ENCODE data around the gene PSMC5.
A peak's percentile ranks its signal among the peaks of the same experiment; 100 is the strongest.
"Not testable (repeated sequence)": the region's sequence is repeated elsewhere in the genome, so short reads cannot be mapped to it uniquely, and the experiment has no call there.

The PSMC5 gene

DNA sequence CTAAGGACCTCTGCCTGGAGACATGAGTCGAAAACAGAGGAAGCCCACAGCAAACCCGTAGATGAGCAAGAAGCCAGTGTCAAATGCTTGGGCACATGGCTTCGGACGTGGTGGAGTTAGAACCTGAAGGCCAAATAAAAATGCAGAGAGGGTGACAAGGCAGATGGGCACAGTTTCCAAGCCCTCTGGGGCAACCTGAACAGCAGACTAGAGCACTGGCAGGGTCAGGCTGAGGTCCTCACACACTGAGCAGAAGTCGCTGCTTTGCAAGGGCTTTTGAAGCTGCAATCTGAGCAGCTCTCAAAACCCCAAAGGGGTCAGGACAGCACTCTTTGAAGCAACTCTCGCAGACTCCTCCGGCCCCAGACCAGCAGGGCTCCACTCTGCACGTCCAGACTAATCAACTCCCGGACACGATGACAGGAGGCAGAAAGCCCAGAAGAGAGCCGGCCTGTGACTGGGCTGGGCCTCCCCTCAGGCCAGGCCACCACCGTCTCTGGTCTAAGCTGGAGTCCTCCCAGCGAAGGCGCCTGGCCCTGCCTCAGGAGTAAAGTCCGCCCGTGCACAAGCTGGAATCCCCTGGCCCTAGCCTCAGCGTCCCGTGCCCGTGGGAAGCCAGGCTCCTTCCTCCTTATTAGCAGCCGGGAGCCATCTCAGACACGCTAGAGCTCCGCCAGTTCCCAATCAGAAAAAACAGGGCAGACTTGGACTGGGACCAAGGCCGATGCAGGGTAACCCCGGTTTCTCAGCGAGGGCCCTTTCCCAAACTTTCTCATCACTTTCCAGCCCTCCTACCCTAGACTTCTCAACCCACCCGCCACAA, 14.3 kb downstream of the PSMC5 start:
- no peak for DNase-seq

DNA sequence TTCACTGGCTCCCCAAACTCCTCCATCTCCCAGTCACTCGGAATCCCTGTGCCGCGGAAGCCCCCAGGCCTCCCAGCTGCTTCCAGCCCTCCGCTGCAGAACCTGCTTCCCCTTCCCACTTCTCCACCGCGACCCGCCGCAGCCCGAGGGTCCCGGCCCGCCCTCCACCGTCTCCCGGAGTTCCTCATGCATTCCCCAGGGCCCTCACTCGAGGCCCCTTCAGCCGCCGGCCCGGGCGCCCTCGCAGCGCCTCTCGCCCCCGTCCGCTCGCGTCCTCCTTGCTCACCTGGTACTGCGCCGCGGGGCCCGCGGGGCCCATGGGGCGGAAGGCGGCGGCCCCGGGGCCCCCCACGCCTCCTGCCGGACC, 14.9 kb downstream of the PSMC5 start:
- DNase-seq: no peak

DNA sequence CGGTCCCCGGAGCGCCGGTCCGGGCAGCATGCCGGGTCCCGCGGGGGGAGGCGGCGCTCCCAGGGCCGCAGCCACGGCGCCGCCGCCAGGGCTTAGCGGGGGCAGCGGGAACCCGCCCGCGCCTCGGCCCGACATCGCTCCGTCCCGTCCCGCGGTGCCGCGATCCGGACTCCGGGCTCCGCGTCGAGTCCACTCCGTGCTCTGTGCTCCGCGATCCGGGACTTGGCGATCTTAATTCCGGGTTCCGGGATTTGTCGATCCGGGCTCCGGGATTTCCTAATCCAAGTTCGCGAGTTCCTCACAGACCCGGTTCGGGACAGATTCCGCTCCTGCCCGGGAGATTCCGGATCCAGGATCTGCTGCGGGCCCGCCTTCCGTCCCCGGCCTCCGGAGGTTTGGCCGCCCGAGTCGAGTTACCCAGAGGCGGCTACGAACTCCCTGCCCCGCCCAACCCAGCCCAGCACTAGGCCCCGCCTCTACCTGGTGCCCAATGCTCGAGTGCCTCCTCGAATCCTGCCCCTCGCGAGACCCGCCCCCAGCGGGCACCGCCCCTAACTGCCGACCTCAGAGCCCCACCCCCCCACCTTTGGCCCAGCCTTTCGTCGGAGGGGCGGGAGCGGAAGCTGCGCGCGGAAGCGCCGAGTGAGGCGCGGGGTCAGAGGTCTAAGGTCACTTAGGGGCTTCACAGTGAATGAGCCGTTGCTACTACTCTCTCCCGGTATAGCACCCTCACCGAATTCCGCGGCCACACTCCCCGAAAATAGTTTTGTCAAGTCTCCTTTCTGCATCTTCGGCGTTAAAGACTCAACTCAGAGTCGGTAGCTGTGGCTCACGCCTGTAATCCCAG, 15.5 kb downstream of the PSMC5 start, which contains the start of gene SMARCD2:
SMARCD2 (minus strand) TSS at position 146 of the 847 bp plus-strand sequence; CDS start at position 135, 11 bp downstream.
- DNase-seq: peak; percentile 99

DNA sequence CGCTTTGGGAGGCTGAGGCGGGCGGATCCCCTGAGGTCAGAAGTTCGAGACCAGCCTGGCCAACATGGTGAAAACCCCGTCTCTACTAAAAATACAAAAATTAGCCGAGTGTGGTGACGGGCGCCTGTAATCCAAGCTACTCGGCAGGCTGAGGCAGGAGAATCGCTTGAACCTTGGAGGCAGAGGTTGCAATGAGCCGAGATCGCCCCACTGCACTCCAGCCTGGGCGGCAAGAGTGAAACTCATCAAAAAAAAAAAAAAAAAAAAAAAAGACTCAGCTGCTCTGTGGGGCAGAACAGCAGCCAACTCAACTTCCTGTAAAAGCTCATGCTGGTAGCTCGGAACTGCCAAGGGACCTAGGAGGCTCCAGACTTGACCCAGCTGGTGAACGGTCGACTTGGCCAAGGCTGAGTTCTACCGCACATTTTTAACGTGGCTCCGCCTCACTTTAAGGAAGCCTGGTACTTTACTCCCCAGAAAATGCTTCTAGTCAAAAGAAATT, 16.2 kb downstream of the PSMC5 start:
- DNase-seq: peak in 2 of 5 donors; percentile 21 to 66

DNA sequence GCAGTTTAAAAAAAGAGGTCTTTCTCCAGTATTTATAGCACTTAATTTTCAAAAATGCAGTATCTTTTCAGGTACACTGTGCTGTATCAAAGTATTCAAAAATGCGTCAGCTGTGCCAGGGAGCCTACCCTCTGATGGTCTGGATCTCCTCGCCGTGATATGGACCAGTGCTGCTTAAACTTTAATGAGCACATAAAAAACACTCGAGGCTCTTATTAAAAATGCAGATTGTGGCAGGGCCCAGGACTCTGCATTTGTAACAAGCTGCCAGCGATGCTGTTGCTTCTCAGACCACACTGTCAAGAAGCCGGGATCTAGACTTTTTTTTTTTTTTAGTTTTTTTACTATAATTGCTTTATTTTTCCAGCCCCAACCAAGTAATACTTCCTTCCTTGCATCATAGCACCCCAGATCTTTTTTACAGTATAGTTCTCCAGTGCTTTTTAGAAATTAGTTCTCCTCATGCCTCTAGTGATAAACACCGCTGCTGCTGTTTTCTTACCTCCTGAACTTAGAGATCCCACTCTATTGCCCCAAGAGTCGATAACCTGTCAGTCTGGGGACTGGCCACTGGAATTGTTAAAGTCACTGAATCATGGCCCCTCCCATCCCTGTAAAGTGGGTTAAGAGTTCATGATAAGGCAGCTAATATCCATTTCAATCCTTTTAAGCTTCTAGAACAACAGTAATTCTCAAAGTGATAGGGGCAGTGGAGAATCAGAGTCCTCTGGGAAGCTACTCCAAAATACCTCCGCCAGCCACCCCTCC, 16.9 kb downstream of the PSMC5 start:
- no peak for DNase-seq

DNA sequence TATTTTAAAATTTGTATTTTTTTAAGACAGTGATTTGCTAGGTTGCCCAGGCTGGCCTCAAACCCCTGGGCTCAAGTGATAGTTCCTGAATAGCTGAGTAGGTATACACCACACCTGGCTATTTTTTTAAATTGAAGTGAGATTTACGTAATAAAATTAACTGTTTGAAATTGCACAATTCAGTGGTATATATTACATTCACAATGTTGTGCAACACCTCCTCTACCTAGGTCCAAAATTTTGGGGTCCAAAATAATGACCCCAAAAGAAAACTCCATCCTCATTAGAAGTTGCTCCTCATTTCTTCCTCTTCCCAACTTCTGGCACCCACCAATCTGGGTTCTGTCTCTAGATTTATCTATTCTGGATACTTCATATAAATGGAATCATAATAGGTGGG, 18.3 kb downstream of the PSMC5 start:
- DNase-seq: no peak

DNA sequence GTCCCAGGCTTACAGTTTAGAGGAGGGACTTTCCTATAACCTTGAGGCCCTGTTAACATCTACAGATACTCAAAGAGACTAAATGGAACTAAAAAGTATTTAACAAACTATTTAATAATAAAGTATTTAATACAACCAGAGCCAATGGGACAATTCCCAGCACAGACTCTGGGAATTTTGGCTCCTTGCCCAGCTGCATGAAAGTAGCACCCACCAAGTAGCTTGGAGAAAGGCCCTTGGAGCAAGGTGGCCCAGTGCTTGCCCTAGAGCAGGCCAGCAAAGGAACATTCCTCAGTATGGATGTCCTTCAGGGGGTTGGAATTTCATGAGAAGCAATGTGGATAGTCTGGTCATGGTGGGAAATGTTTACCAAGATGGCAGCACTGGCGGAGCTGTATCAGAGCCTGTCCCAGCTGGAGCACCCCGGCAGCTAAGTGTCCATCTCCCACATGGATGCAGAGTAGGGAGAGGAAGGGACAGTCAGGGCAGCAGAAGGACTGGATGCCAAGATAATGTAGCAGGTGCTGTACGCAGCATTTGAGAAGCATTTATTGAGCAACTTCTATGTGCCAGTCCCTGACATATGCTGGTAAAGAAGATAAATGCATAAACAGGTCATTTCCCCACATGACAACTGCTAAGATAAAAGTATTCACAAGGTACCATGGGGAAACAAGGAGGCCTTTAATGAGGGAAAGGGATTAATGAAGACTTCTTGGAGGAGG, 20.5 kb downstream of the PSMC5 start:
- DNase-seq: no peak

DNA sequence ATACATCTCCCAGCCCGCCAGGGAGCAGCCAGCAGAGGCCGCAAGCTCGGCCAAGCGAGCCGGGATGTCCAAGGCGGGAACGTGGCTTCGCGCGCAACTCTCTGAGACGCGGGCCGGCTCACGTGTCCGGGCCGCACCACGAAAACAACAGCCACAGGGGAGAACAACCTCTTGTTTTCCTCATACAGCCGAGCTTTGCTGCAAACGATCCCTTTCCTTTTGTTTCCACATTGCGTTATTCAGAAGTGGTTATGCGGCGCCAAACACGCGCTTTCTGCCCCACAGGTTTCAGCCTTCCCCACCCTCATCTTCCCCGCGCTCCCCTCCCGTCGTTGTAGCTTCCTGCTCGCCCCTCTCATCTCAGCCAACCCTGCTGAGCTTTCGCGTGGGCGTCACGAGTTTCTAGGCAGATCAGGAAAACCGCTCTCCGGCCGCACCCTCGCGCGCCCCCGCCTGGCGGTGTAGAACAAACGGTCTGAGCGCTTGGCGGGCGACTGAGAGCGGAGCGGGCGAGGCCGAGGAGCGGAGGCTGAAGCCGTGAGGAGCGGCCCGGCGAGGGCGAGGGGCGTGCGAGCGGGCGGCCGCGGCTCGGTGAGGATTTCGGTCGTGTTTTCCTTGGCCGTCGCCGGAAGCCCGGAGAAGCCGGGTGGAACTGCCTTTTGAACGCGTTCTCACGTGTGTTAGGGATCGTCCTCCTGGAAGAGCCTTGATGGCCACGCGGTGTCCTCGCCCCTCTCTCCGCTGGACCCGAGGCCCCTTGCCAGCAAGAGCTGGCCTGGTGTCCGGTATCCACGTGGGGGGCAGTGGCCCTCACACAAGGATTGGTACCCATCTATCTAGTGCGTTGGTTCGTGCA, 21.8 kb downstream of the PSMC5 start:
- DNase-seq: peak; percentile 81 to 96 (median 93)

DNA sequence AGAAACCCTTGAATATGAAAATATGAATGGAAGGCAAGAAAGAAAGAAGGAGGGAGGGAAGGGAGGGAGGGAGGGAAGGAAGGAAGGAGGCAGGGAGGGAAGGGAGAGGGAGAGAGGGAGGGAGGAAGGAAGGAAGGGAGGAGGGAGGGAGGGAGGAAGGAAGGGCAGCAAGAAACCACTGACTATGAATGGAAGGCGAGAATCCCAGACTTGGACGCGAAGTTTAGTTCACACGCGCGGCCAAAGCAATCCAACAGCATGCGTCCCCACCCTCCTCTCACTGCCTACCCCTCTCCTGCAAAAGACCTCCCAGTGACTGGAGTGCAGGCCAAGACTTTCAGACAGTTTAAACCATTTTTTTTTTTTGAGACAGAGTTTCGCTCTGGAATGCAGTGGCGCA, 23.2 kb downstream of the PSMC5 start:
- no peak for DNase-seq

DNA sequence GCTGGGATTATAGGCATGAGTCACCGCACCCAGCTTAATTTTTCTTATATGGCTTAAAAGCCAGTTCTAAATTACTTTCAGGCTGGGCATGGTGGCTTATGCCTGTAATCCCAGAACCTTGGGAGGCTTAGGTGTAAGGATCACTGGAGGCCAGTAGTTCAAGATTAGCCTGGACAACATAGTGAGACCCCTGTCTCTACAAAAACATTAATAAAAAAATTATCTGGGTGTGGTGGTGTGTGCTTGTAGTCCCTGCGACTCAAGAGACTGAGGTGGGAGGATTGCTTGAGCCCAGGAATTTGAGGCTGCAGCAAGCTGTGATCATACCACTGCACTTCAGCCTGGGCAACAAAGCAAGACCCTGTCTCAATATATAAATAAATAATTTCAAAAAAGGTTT, 26.0 kb downstream of the PSMC5 start:
- DNase-seq: no peak

DNA sequence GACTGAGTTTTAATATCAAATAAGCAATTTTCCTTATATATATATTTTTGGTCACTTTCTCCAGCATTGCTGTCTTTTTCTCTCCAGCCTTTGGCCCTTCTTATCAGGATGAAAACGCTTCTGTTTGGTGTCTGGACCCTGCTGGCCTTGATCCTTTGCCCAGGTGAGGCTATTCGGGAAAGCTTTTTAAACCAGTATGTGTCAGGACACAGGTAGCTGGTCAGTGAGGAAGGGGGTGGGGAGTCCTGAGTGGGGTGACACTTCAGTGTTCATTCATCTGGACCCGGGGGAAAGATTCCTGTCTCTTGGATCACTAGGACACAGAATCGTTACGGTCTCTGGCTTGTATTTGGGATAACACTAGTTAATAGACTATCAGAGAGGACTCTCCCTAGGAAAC, 27.5 kb downstream of the PSMC5 start:
- DNase-seq: no peak

DNA sequence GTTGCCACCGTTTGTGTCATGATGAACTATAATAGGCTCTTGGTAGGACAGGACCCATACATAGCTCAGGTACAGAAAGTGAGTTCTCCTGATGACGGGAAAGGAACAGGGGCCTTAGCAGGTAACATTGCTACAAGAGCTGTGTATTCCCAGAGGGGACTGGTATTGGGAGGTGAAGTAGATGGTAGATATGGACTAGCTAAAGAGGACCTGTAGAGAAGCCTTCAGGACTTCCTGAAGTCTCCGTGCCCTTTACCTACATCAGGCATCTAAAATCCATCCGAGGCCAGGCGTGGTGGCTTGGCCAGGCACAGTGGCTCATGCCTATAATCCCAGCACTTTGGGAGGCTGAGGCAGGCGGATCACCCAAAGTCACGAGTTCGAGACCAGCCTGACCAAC, 28.0 kb downstream of the PSMC5 start:
- DNase-seq: no peak

DNA sequence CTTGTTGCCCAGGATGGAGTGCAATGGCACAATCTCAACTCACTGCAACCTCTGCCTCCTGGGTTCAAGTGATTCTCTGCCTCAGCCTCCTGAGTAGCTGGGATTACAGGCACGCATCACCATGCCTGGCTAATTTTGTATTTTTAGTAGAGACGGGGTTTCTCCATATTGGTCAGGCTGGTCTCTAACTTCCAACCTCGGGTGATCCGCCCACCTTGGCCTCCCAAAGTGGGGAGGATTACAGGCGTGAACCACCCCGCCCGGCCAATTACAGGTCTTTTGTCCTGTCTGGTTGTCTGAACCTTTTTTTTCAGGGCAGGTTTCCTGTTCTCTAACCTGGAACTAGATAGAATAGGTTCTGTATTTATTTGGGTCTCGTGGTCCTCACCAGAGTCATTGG, 29.2 kb downstream of the PSMC5 start:
- not testable (repeated sequence) for DNase-seq

DNA sequence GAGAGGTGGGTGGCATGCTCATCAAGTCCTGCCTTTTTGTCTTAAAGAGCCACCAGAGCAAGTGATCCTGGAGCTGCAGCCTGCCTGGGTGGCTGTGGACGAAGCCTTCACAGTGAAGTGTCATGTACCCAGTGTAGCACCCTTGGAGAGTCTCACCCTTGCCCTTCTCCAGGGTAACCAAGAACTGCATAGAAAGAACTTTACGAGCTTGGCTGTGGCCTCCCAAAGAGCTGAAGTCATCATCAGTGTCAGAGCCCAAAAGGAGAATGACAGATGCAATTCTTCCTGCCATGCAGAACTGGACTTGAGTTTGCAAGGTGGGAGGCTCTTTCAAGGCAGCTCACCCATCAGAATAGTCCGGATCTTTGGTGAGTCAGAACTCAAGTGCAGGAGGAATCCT, 32.0 kb downstream of the PSMC5 start:
- DNase-seq: no peak

DNA sequence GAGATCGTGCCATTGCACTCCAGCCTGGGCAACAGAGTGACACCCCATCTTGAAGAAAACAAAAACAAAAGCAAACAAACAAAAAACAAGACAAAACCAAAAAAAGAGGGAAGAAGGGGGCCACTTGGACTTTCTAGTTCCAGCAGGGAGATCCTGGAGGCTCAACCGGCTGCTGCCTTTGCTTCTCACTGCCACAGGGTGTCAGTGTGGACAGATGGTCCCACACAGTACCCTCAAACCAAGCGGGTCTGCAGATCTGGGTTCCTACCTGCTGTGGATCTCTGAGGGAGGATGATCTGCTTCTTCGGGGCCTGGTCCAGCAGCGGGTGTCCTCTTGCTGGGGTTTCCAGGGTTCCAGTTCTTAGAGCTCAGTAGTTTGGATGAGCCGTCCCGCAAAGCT, 39.4 kb downstream of the PSMC5 start:
- not testable (repeated sequence) for DNase-seq

DNA sequence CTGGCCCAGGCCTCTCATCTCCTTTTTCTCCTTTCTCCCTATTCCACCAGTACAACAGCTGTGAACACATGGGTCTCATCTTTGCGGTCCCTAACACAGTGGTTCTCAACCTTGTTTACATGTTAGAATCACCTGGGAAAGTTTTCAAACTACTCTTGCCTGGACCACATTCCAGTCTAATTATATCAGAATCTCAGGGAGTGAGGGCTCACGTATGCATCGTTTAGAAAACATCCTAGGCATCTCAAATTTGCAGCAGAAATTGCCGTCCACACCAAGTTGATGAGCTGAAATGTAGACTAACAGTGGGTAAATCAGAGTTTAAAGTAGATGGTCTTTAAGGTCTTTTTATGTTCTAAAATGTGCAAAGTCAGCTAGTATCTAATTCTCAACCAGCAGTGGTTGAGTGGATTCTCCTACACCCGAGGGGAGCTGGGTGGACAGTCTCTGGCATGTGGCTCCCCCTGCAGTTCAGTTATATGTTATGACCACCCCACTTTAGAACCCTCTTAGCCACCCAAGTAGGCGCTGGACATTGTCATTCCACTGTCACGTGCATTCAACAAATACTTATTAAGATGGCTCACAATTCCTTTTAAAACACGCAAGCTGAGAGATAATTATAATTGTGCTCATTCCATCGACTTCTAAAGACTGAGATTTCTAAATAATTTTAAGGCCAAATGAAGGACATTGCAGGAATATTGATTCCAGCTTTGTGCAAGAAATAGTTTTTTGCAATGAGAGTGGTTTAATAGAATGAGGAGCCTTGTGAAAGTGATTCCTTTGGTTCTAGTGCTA, 42.5 kb downstream of the PSMC5 start:
- not testable (repeated sequence) for DNase-seq

DNA sequence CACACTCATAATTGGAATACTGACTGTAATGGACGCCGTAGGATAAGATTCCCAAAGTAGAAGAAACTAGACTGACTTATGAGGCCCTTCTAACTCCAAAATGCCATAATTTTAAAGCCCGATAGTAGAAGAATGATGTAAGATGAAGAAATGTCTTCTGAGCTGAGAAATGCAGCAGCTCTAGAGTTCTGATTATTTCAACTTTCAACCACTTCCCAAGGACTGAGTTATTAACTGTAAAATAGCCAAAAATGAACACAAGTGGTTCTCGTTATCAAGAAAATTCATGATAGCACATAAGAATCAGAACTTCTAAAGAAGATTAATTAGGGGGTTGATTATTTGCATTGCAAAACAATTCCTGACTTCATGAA, 43.0 kb downstream of the PSMC5 start:
- not testable (repeated sequence) for DNase-seq

DNA sequence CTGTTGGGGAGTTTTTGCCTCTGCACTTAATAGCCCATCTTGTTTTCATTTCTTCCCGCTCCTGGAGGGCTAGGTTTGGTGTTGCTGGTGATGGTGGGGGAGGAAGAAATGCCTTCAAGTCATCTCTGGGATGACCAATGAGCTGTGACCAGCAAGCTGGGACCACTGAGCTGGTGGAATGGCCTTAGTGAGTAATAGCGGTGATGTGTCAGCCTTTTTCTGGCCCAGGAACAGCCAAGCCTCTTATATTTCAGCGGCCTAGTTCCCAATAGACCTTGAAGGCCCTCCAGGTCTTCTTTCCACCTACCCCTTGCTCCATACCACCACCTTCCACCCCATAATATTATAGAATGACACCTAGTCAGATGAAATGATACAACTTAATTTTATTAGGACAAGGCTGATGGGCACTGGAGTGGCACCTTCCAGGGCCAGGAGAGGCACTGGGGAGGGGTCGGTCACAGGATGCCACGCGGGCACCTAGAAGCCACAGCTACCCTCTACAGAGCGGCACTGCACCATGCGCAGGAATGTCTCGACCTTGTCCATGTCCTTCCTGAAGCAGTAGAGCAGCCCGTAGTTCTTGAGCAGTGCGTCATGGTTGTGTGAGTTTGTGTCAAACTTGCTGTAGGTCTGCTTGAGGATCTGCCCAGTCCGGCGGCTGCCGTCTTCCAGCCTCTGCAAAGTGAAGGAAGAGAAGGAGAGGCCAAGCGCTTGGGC, 44.6 kb downstream of the PSMC5 start:
- not testable (repeated sequence) for DNase-seq

DNA sequence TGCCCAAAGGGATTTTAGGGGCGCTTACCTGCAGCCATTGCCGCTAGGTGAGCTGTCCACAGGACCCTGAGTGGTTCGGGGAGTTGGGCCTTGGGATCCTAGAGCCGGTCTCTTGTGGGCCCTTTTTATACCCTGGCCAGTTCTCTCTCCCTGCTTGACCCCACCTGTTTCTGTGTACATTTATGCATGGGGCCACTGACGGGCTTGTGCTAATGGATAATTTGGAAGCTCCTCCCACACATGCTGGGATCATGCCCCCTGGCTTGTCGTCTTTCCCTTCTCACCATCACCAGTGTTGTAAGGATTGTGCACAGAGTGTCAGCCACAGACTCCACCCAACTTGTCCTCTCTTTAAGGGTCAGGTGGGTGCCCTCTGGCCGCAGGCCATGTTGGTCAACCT, 46.3 kb downstream of the PSMC5 start, which contains the start of gene CSH2:
CSH2 (minus strand) TSS at position 101 of the 400 bp plus-strand sequence; CDS start at position 38, 63 bp downstream.
- DNase-seq: not testable (repeated sequence)
